ENCODE data around the gene SCT. TPM values are rescaled to one million over a fixed set of nuclear protein-coding genes. Genes with fewer than 3 reads are reported as not detected.

SCT gene
- total and polyA plus RNA-seq, 10 donors = 1.1 to 3.8 (median 1.7) TPM; not detected in 3

DNA sequence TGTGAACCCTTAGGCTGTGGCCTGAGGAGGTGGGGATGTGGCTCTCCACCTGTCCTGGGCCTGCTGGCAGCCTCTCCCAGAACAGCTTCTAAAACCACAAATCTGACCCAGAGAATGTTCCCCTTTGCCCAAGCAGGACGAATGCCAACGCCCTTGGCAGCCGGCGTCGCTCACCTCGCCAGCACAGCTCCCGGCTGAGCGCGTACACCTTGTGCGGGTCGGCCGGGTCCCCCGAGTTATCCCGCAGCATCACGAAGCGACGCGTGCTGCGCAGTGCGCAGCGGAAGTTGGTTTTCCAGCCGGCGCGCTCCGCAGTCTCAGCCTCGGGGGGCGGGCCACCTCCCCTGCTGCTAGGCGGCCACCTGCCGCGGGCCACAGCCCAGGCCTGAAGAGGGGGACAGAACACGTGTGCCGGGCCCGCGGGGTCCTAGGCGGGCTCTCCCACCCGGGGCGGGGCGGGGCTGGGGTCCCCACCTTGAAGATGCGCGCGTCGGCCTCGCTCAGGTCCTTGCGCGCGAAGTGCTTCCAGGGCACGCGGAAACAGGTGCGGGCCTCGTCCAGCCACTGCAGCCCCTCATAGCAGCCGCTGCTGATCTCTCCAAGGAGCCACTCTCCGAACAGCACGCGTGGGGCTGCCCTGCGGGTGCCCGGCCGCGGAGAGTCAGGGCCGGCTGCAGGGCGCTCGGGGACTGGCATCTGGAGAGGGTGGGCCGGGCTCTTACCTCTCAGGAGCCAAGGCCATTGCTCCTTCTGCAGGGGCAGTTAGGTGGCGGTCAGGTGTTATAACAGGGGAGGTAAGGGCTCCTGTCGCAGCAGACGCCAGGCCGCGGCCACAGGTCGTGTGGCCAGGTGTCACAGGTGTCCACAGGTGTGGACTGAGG is 12.1 kb downstream of the SCT start:
- TF ChIP-seq POLR2AphosphoS5 (IDR thresholded peaks at IDR 0.05) (peak in 2 of 3 donors; percentile 26 to 37), POLR2A (IDR thresholded peaks at IDR 0.05) (no peak)
- TF ChIP-seq, protein P1, sequence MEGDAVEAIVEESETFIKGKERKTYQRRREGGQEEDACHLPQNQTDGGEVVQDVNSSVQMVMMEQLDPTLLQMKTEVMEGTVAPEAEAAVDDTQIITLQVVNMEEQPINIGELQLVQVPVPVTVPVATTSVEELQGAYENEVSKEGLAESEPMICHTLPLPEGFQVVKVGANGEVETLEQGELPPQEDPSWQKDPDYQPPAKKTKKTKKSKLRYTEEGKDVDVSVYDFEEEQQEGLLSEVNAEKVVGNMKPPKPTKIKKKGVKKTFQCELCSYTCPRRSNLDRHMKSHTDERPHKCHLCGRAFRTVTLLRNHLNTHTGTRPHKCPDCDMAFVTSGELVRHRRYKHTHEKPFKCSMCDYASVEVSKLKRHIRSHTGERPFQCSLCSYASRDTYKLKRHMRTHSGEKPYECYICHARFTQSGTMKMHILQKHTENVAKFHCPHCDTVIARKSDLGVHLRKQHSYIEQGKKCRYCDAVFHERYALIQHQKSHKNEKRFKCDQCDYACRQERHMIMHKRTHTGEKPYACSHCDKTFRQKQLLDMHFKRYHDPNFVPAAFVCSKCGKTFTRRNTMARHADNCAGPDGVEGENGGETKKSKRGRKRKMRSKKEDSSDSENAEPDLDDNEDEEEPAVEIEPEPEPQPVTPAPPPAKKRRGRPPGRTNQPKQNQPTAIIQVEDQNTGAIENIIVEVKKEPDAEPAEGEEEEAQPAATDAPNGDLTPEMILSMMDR (IDR thresholded peaks at IDR 0.05 in 8 of 11, conservative IDR thresholded peaks at IDR 0.05 in 3 of 11) = no peak
- 64 to 76% (median 68%) methylated on average over 41 to 68 of the region's 68 CpGs for WGBS, 5 donors
- Histone ChIP-seq H3K27ac (peak overlapping the region; percentile 89 to 98 (median 96)), H3K36me3 (peaks cover 4 to 69% (median 45%) of the 10 kb centered on the region in 6 donors), H3K27me3 (replicated peaks in 1 of 7) (no peaks in the 10 kb centered on the region), H3K4me3 (peak overlapping the region; percentile 55 to 91 (median 66)), H3K4me1 (peaks cover 21 to 55% (median 43%) of the 10 kb centered on the region in 6 donors), H3K9me3 (no peaks in the 10 kb centered on the region)
- intact Hi-C loops (cut with DNase I; ENCODE audit: low total_unique reads) = no loop called here
- peak; percentile 86 for DNase-seq

DNA sequence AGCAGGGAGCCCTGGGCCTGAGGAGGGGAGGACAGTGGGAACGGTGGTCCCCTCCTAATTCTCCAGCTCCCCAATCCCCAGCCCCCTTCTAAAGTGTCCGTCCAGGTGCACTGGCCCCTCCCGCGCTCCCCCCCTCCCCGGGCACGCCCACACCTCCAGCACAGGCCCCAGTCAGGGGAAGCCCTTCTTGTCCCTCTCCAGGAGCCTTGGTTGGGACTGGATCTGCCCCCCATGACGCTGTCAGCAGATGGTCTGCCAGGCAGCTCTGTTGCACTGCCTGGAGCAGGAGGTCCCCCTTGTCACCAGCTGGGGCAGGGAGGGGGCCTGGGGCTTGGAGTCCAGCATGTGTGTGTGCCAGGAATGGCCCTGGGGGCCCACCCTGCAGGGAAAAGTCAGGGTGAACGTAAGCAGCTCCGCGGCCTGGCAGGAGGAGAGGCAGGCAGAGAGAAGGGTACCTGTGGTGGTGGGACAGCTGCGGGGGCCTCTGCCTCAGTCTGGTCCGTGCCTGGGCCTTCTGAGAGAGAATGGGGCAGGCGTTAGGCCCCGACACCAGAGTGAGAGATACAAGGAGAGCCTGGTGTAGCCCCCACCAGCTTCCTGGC is 12.9 kb downstream of the SCT start:
- H3K4me3 ChIP-seq = peak overlapping the region in 6 of 8 donors; percentile 58 to 91 (median 68)
- intact Hi-C loops (cut with DNase I; ENCODE audit: low total_unique reads) = no loop called here
- peaks cover 4 to 69% (median 52%) of the 10 kb centered on the region in 6 donors for H3K36me3 ChIP-seq
- H3K27ac ChIP-seq = peak overlapping the region; percentile 89 to 98 (median 96)
- H3K27me3 ChIP-seq (replicated peaks in 1 of 7) = no peaks in the 10 kb centered on the region
- DNase-seq = peak; percentile 84
- H3K4me1 ChIP-seq = peaks cover 21 to 58% (median 43%) of the 10 kb centered on the region in 6 donors
- H3K9me3 ChIP-seq = no peaks in the 10 kb centered on the region
- 67 to 86% (median 82%) methylated on average over 11 to 14 of the region's 14 CpGs for WGBS, 5 donors
- TF ChIP-seq, protein P1 (IDR thresholded peaks at IDR 0.05 in 8 of 11, conservative IDR thresholded peaks at IDR 0.05 in 3 of 11) = no peak
- no peak for TF ChIP-seq POLR2AphosphoS5 (IDR thresholded peaks at IDR 0.05)
- TF ChIP-seq POLR2A (IDR thresholded peaks at IDR 0.05) = no peak

DNA sequence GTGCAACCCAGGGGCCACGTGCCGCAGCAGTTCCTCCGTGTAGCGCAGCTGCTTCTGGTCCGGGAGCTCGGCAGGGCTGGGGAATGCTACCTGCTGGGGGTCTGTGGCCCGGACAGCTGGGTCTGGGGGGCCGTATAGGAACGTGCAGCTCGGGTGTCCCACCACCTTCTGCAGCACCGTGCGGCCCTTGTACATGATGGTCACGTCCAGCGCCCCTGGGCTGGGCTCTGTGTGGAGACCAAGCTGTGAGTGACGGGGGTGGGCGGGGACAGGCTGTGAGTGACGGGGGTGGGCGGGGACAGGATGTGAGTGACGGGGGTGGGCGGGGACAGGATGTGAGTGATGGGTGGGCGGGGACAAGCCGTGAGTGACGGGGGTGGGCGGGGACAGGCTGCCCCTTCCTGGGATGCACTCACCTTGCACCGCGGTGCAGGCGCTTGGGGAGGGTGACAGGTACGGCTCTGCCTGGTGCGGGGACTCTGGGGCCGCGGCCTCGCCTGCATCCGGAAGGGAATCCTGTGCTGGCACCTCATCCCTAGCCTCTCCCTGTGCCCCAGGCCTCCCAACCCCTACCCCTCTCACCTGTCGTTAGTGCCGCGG is 13.5 kb downstream of the SCT start:
- peaks cover 4 to 75% (median 58%) of the 10 kb centered on the region in 6 donors for H3K36me3 ChIP-seq
- DNase-seq = peak; percentile 93
- no peaks in the 10 kb centered on the region for H3K9me3 ChIP-seq
- intact Hi-C loops (cut with DNase I; ENCODE audit: low total_unique reads) = no loop called here
- H3K27me3 ChIP-seq (replicated peaks in 1 of 7) = no peaks in the 10 kb centered on the region
- H3K4me3 ChIP-seq = peak overlapping the region in 3 of 8 donors; percentile 66 to 91 (median 70)
- TF ChIP-seq POLR2A (IDR thresholded peaks at IDR 0.05) (no peak), POLR2AphosphoS5 (IDR thresholded peaks at IDR 0.05) (peak in 2 of 3 donors; percentile 19 to 64)
- TF ChIP-seq, protein P1 (IDR thresholded peaks at IDR 0.05 in 8 of 11, conservative IDR thresholded peaks at IDR 0.05 in 3 of 11) = no peak
- peak overlapping the region in 7 of 8 donors; percentile 89 to 98 (median 97) for H3K27ac ChIP-seq
- 61 to 95% (median 74%) methylated on average over 10 to 36 of the region's 36 CpGs for WGBS, 5 donors
- H3K4me1 ChIP-seq = peaks cover 21 to 65% (median 46%) of the 10 kb centered on the region in 6 donors
